HG02798 (cell line): Measurements from ENCODE around the gene C2orf80.
A peak's percentile ranks its signal among the peaks of the same experiment; 100 is the strongest.
"Not testable (repeated sequence)": the region's sequence is repeated elsewhere in the genome, so short reads cannot be mapped to it uniquely, and the experiment has no call there.

Experiments used
- ATAC-seq: cut with Tn5 transposase; IDR thresholded peaks from one replicate; pipeline ENCODE4 v1.9.1; 2021; ENCODE audit warnings: mild to moderate bottlenecking; ENCODE audit not compliant: unreplicated experiment, poor library complexity

Gene C2orf80

GRCh38 chr2:208182835-208183234 is 7.0 kb downstream of the C2orf80 start:
- no peak for ATAC-seq

GRCh38 chr2:208179028-208179609 is 10.7 kb downstream of the C2orf80 start:
- ATAC-seq, result no peak

- ATAC-seq, result no peak
Measured at GRCh38 chr2:208175840-208176153, 14.0 kb downstream of the C2orf80 start.

- ATAC-seq, result peak; percentile 98
Measured at GRCh38 chr2:208175069-208175839, 14.6 kb downstream of the C2orf80 start.

- ATAC-seq, result no peak
Measured at GRCh38 chr2:208174144-208174543, 15.7 kb downstream of the C2orf80 start.

- no peak for ATAC-seq
Measured at GRCh38 chr2:208172125-208172524, 17.7 kb downstream of the C2orf80 start.

GRCh38 chr2:208164951-208165755 is 24.7 kb downstream of the C2orf80 start:
- no peak for ATAC-seq

GRCh38 chr2:208163489-208163888 is 26.3 kb downstream of the C2orf80 start, which contains the start of gene CRYGA:
TSS of gene CRYGA (minus strand) at chr2:208163589. CDS start at chr2:208163556, 33 bp downstream.
- no peak for ATAC-seq

- no peak for ATAC-seq
Measured at GRCh38 chr2:208156439-208156838, 33.4 kb downstream of the C2orf80 start.

- no peak for ATAC-seq
Measured at GRCh38 chr2:208153156-208153555, 36.7 kb downstream of the C2orf80 start.

GRCh38 chr2:208150956-208151355 is 38.9 kb downstream of the C2orf80 start:
- no peak for ATAC-seq

GRCh38 chr2:208150094-208150493 is 39.7 kb downstream of the C2orf80 start:
- no peak for ATAC-seq

GRCh38 chr2:208148803-208149202 is 41.0 kb downstream of the C2orf80 start:
- ATAC-seq, result no peak

- ATAC-seq, result no peak
Measured at GRCh38 chr2:208147759-208148158, 42.1 kb downstream of the C2orf80 start.

- no peak for ATAC-seq
Measured at GRCh38 chr2:208147008-208147407, 42.8 kb downstream of the C2orf80 start.

- ATAC-seq, result no peak
Measured at GRCh38 chr2:208146006-208146405, 43.8 kb downstream of the C2orf80 start, which contains the start of gene CRYGB. TSS of gene CRYGB (minus strand) at chr2:208146158. CDS start at chr2:208146120, 38 bp downstream.

- no peak for ATAC-seq
Measured at GRCh38 chr2:208142925-208143799, 46.7 kb downstream of the C2orf80 start.

- no peak for ATAC-seq
Measured at GRCh38 chr2:208142240-208142924, 47.4 kb downstream of the C2orf80 start.

GRCh38 chr2:208139447-208139846 is 50.4 kb downstream of the C2orf80 start:
- no peak for ATAC-seq

- not testable (repeated sequence) for ATAC-seq
Measured at GRCh38 chr2:208138334-208138733, 51.5 kb downstream of the C2orf80 start.
